Neural cell (in vitro differentiated cells): ENCODE measurements around the gene TAB3.

Experiments
- CTCF ChIP-seq: fragments of 450-650 bp; IDR thresholded peaks from 2 replicates; pipeline ENCODE4 v1.5.1; 2014; ENCODE audit warnings: antibody characterized with exemption, mild to moderate bottlenecking, moderate library complexity; ENCODE audit not compliant: poor library complexity, severe bottlenecking
- EP300 ChIP-seq: fragments of 450-650 bp; conservative IDR thresholded peaks from 2 replicates; pipeline ENCODE4 v1.6.1; 2014; ENCODE audit warnings: antibody characterized with exemption, mild to moderate bottlenecking, moderate library complexity; ENCODE audit not compliant: poor library complexity, severe bottlenecking
- RAD21 ChIP-seq: fragments of 450-650 bp; conservative IDR thresholded peaks from 2 replicates; pipeline ENCODE4 v1.6.1; 2014; ENCODE audit warnings: antibody characterized with exemption, mild to moderate bottlenecking, moderate library complexity
- SMC3 ChIP-seq: fragments of 450-650 bp; conservative IDR thresholded peaks from 2 replicates; pipeline ENCODE4 v1.6.1; 2014; ENCODE audit warnings: antibody characterized with exemption, mild to moderate bottlenecking, moderate library complexity; ENCODE audit not compliant: poor library complexity

GRCh38 chrX:30904186-30904585, 15.1 kb upstream of the TAB3 start:
- no peak for TF ChIP-seq CTCF
- TF ChIP-seq RAD21 = no peak
- TF ChIP-seq EP300 = no peak
- no peak for TF ChIP-seq SMC3
